ENCODE results near the gene COL15A1. TPM values are rescaled to one million over a fixed set of nuclear protein-coding genes. Genes with fewer than 3 reads are reported as not detected.

Gene COL15A1
- total RNA-seq, 1 experiment from 2014 or later: 0.22 TPM

- DNase-seq (ENCODE audit: low spot score) (no peak), ATAC-seq (no peak)
- CTCF ChIA-PET: interaction anchor here (1.5 to 3.4 kb wide), 3 partner anchors 10 to 138 kb away, joined by 4 to 17 read pairs (median 12); no protein-coding TSS in a partner anchor
- POLR2A ChIA-PET: no interaction called here
- Mint-ChIP-seq H3K27me3 (ENCODE audit: low read depth) (peaks cover 12% of the 10 kb centered on the region), H3K9me3 (peaks cover 29% of the 10 kb centered on the region), H3K4me1 (peaks cover 23% of the 10 kb centered on the region), H3K4me3 (no peak overlapping the region), H3K36me3 (peaks cover 3% of the 10 kb centered on the region), H3K27ac (no peak overlapping the region)
- TF ChIP-seq ZNF512 (CRISPR knock-in tag; IDR thresholded peaks at IDR 0.05; ENCODE audit: borderline replicate concordance) (no peak), CBFB (CRISPR knock-in tag; IDR thresholded peaks at IDR 0.05; ENCODE audit: low read depth) (no peak), ATF2 (CRISPR knock-in tag; IDR thresholded peaks at IDR 0.05; ENCODE audit: borderline replicate concordance, low read depth) (no peak), IRF1 (CRISPR knock-in tag; IDR thresholded peaks at IDR 0.05) (no peak), ZNF263 (CRISPR knock-in tag; IDR thresholded peaks at IDR 0.05; ENCODE audit: low read depth) (no peak), ZNF425 (CRISPR knock-in tag; conservative IDR thresholded peaks at IDR 0.05) (no peak), ZSCAN18 (CRISPR knock-in tag; IDR thresholded peaks at IDR 0.05) (no peak), SP1 (CRISPR knock-in tag; conservative IDR thresholded peaks at IDR 0.05) (no peak)
Observed at GRCh38 chr9:99002706-99003105, 59.0 kb downstream of the COL15A1 start.

GRCh38 chr9:99003308-99003707, 59.6 kb downstream of the COL15A1 start:
- peaks cover 31% of the 10 kb centered on the region for H3K9me3 Mint-ChIP-seq
- DNase-seq (ENCODE audit: low spot score): no peak
- peaks cover 5% of the 10 kb centered on the region for H3K36me3 Mint-ChIP-seq
- H3K4me1 Mint-ChIP-seq: peaks cover 21% of the 10 kb centered on the region
- no peak overlapping the region for H3K4me3 Mint-ChIP-seq
- POLR2A ChIA-PET: interaction anchor here (0.6 kb wide), 1 partner anchor 218 kb away, joined by 3 read pairs; the partner anchor contains the start of gene ALG2
- H3K27me3 Mint-ChIP-seq (ENCODE audit: low read depth): peaks cover 12% of the 10 kb centered on the region
- CTCF ChIA-PET: interaction anchor here (0.7 to 3.4 kb wide), 2 partner anchors 10 to 137 kb away, joined by 3 to 17 read pairs; no protein-coding TSS in a partner anchor
- H3K27ac Mint-ChIP-seq: no peak overlapping the region
- no peak for ATAC-seq
- no peak for TF ChIP-seq ZBTB43 (CRISPR knock-in tag; IDR thresholded peaks at IDR 0.05)
- TF ChIP-seq NR2C2 (CRISPR knock-in tag; IDR thresholded peaks at IDR 0.05): no peak
- TF ChIP-seq ZNF263 (CRISPR knock-in tag; IDR thresholded peaks at IDR 0.05; ENCODE audit: low read depth): no peak
- no peak for TF ChIP-seq NFATC4 (CRISPR knock-in tag; IDR thresholded peaks at IDR 0.05)
- no peak for TF ChIP-seq ZNF219 (CRISPR knock-in tag; IDR thresholded peaks at IDR 0.05; ENCODE audit: borderline replicate concordance)
- TF ChIP-seq NFE2L1 (CRISPR knock-in tag; IDR thresholded peaks at IDR 0.05): no peak
- TF ChIP-seq ZNF423 (CRISPR knock-in tag; IDR thresholded peaks at IDR 0.05): no peak
- TF ChIP-seq HMGXB4 (CRISPR knock-in tag; IDR thresholded peaks at IDR 0.05): no peak
- no peak for TF ChIP-seq ZNF138 (CRISPR knock-in tag; conservative IDR thresholded peaks at IDR 0.05)
- TF ChIP-seq FOXJ3 (CRISPR knock-in tag; IDR thresholded peaks at IDR 0.05; ENCODE audit: borderline replicate concordance): no peak
- no peak for TF ChIP-seq CTCF (IDR thresholded peaks at IDR 0.05)

Measured in WTC11 (cell line).